ENCODE results near the gene CSTF2T. TPM values are rescaled to one million over a fixed set of nuclear protein-coding genes. Genes with fewer than 3 reads are reported as not detected.

Gene CSTF2T
- total and polyA plus RNA-seq, 2 experiments from 2014 or later, result 8.2 to 28.5 TPM

DNA sequence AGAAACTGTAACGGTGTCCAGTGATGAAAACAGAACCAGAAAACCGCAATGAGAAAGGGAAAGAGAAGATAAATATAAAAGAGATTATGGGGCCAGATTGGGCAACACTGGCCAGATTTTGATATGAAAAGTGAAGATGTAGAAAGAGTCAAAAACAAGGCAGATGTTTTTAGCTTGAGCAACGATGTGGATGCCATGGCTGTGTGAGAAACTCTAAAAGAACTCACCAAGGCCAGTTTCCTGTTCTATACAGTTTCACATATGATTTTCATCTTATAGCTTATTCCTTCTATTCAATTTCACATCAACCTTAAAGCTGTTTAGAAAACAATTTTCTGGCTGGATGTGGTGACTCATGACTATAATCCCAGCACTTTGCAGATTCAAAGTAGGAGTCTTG, 36.3 kb downstream of the CSTF2T start:
- H3K4me3 ChIP-seq, result no peak overlapping the region
- no peaks in the 10 kb centered on the region for H3K9me3 ChIP-seq (ENCODE audit: low read depth)
- H3K27me3 ChIP-seq, result no peaks in the 10 kb centered on the region

DNA sequence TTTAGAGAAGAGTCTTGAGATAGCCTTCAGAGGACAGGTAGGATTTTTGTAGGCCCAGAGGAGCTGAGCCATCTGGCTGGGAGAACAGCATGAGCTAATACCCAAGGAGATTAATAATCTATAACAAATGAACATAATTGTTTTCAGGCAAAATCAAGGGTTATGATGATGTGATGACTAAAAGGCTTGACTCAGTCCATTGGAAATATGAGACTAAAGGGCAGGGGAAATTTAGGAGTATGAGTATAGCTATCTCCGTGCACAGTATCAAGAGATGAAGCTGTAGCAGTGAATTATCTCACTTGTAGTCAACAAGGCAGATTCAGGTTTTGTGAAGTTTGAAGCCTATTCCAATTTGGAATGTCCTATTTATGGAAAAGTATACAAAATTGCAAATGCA, 40.1 kb downstream of the CSTF2T start:
- Histone ChIP-seq H3K27me3 (no peaks in the 10 kb centered on the region), H3K4me1 (ENCODE audit: low read depth) (peaks cover 12% of the 10 kb centered on the region)
- TF ChIP-seq CTCF (IDR thresholded peaks at IDR 0.05; ENCODE audit: low read depth, low read length), result no peak

More for the DNA sequence above, 36.3 kb downstream of the CSTF2T start:
- Histone ChIP-seq H3K27ac (no peak overlapping the region), H3K4me1 (ENCODE audit: low read depth) (peaks cover 9% of the 10 kb centered on the region), H3K36me3 (no peaks in the 10 kb centered on the region)
- no peak for TF ChIP-seq CTCF (IDR thresholded peaks at IDR 0.05; ENCODE audit: low read depth, low read length)
- peak in 1 of 2 donors; percentile 25 for DNase-seq (ENCODE audit: low read depth in 1 of 2, low spot score in 1 of 2)

GRCh38 chr10:51658000-51658399, 41.4 kb downstream of the CSTF2T start:
- H3K27ac ChIP-seq, result peak overlapping the region; percentile 24
- H3K9me3 ChIP-seq (ENCODE audit: low read depth), result no peaks in the 10 kb centered on the region
- no peaks in the 10 kb centered on the region for H3K36me3 ChIP-seq
- no peak for DNase-seq (ENCODE audit: low read depth in 1 of 2, low spot score in 1 of 2)
- no peak for TF ChIP-seq CTCF (IDR thresholded peaks at IDR 0.05; ENCODE audit: low read depth, low read length)
- H3K4me1 ChIP-seq (ENCODE audit: low read depth), result peaks cover 8% of the 10 kb centered on the region
- no peaks in the 10 kb centered on the region for H3K27me3 ChIP-seq
- no peak overlapping the region for H3K4me3 ChIP-seq

More for the DNA sequence above, 40.1 kb downstream of the CSTF2T start:
- no peak overlapping the region for H3K27ac ChIP-seq
- no peak overlapping the region for H3K4me3 ChIP-seq
- DNase-seq (ENCODE audit: low read depth in 1 of 2, low spot score in 1 of 2), result no peak
- H3K9me3 ChIP-seq (ENCODE audit: low read depth), result no peaks in the 10 kb centered on the region
- H3K36me3 ChIP-seq, result no peaks in the 10 kb centered on the region

- TF ChIP-seq CTCF (IDR thresholded peaks at IDR 0.05; ENCODE audit: low read depth, low read length), result no peak
- Histone ChIP-seq H3K4me1 (ENCODE audit: low read depth) (peaks cover 8% of the 10 kb centered on the region), H3K9me3 (ENCODE audit: low read depth) (no peaks in the 10 kb centered on the region), H3K4me3 (no peak overlapping the region), H3K27me3 (no peaks in the 10 kb centered on the region), H3K36me3 (no peaks in the 10 kb centered on the region), H3K27ac (no peak overlapping the region)
- DNase-seq (ENCODE audit: low read depth in 1 of 2, low spot score in 1 of 2), result no peak
Observed at GRCh38 chr10:51656503-51656902, 42.9 kb downstream of the CSTF2T start.

DNA sequence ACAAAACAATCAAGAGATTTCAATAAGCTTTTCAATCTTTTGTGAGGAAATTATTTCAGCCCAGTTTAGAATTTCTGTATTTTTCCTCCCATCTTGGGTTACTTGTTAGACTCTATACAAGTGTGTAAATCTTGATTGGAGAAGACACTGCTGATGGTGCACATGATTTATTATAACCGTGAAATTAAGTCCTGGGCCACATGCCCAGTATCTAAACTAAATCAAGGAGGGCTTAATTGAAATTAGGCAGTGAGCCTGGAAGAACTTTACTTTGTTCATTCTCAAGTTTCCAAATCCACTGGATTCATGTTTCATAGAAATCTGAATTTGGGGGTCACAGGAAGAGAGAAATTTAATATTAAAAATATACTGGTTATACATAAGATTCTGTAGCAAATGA, 44.5 kb downstream of the CSTF2T start:
- TF ChIP-seq CTCF (IDR thresholded peaks at IDR 0.05; ENCODE audit: low read depth, low read length), result no peak
- no peak for DNase-seq (ENCODE audit: low read depth in 1 of 2, low spot score in 1 of 2)
- Histone ChIP-seq H3K4me1 (ENCODE audit: low read depth) (peaks cover 8% of the 10 kb centered on the region), H3K27me3 (no peaks in the 10 kb centered on the region), H3K9me3 (ENCODE audit: low read depth) (no peaks in the 10 kb centered on the region), H3K36me3 (no peaks in the 10 kb centered on the region), H3K27ac (no peak overlapping the region), H3K4me3 (no peak overlapping the region)

GRCh38 chr10:51653025-51653424, 46.4 kb downstream of the CSTF2T start:
- Histone ChIP-seq H3K4me1 (ENCODE audit: low read depth) (peaks cover 4% of the 10 kb centered on the region), H3K27ac (no peak overlapping the region), H3K4me3 (no peak overlapping the region), H3K36me3 (no peaks in the 10 kb centered on the region), H3K27me3 (no peaks in the 10 kb centered on the region), H3K9me3 (ENCODE audit: low read depth) (no peaks in the 10 kb centered on the region)
- TF ChIP-seq CTCF (IDR thresholded peaks at IDR 0.05; ENCODE audit: low read depth, low read length), result no peak
- peak in 1 of 2 donors; percentile 61 for DNase-seq (ENCODE audit: low read depth in 1 of 2, low spot score in 1 of 2)
